Measurements from ENCODE around the gene CXADR. TPM values are rescaled to one million over a fixed set of nuclear protein-coding genes. Genes with fewer than 3 reads are reported as not detected.
A peak's percentile ranks its signal among the peaks of the same experiment; 100 is the strongest.

CXADR gene
- total RNA-seq, 4 donors from 2014 or later: 87.7 to 123 (median 112) TPM

- Histone ChIP-seq H3K9me3 (no peaks in the 10 kb centered on the region), H3K27me3 (no peaks in the 10 kb centered on the region), H3K4me1 (peaks cover 27% of the 10 kb centered on the region), H3K27ac (no peak overlapping the region), H3K36me3 (no peaks in the 10 kb centered on the region), H3K4me3 (no peak overlapping the region)
- TF ChIP-seq POLR2AphosphoS5 (IDR thresholded peaks at IDR 0.05): no peak
- no peak for TF ChIP-seq EP300 (IDR thresholded peaks at IDR 0.05)
- TF ChIP-seq CTCF (IDR thresholded peaks at IDR 0.05): no peak
- no peak for TF ChIP-seq POLR2A (IDR thresholded peaks at IDR 0.05)
- no peak for DNase-seq (ENCODE audit: low spot score in 2 of 2)
- 37% methylated on average over 3 of the region's 3 CpGs for WGBS
Measured at GRCh38 chr21:17536381-17536780, 23.5 kb downstream of the CXADR start.

DNA sequence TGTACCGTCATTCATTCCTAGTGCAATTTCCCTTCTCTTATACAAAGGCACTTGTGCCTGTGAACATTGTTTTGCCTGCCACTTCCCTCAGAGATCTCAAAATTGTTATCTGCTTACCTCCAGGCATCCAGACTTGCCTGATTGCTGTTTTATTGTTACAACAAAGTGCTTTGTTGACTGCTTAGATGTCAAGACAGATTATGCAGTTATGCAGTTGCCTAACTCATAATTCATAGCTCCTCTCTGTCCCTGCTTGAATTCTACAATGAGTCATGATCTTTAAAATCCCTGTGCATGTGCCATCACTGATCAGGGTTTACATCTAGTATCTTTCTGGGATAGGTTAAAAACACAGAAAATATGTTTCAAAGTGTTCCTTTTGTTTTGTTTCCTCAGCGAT, 24.5 kb downstream of the CXADR start:
- Histone ChIP-seq H3K27me3 (no peaks in the 10 kb centered on the region), H3K36me3 (no peaks in the 10 kb centered on the region), H3K27ac (peak overlapping the region; percentile 39), H3K4me3 (no peak overlapping the region), H3K4me1 (peaks cover 28% of the 10 kb centered on the region), H3K9me3 (no peaks in the 10 kb centered on the region)
- WGBS: 28% methylated on average over 2 of the region's 2 CpGs
- no peak for TF ChIP-seq CTCF (IDR thresholded peaks at IDR 0.05)
- peak in 1 of 3 donors; percentile 28 for TF ChIP-seq POLR2AphosphoS5 (IDR thresholded peaks at IDR 0.05)
- DNase-seq (ENCODE audit: low spot score in 2 of 2): no peak

DNA sequence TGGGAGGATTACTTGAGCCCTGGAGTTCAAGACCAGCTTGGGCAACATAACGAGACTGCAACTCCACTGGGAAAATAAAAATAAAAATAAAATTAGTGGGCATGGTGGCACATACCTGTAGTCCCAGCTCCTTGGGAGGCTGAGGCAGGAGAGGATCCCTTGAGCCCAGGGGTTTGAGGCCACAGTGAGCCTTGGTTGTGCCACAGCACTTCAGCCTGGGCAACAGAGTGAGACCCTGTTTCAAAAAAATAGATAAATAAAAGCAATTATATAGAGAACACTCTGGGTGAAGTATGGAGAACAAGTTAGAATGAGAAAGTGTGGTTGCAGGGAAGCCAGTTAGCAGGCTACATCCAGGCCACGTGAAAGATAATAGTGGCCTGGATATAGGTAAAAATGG, 25.7 kb downstream of the CXADR start:
- TF ChIP-seq POLR2AphosphoS5 (IDR thresholded peaks at IDR 0.05) (no peak), CTCF (IDR thresholded peaks at IDR 0.05) (no peak), POLR2A (IDR thresholded peaks at IDR 0.05) (no peak), EP300 (IDR thresholded peaks at IDR 0.05) (no peak)
- DNase-seq (ENCODE audit: low spot score in 2 of 2): no peak
- peaks cover 33% of the 10 kb centered on the region for H3K4me1 ChIP-seq
- H3K9me3 ChIP-seq: no peaks in the 10 kb centered on the region
- 75% methylated on average over 2 of the region's 2 CpGs for WGBS
- no peaks in the 10 kb centered on the region for H3K27me3 ChIP-seq
- H3K27ac ChIP-seq: no peak overlapping the region
- H3K36me3 ChIP-seq: no peaks in the 10 kb centered on the region
- no peak overlapping the region for H3K4me3 ChIP-seq

DNA sequence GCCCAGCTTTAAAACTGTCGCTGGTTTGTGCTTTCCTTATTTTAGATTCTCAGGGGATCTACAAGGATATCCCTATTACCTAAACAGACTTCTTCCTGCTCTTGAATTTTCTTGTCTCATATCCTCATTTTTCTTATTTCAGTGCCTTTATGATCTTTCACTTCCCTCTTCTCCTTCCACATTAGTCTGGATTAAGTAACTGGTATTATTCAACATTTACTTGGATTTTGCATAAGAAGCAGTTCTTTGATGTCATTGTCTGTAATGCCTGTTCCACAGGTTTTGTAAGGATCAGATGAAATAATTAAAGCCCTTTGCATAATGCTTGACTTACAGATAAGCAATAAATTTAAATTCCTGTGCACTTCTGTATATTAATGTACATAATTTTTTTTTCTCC, 26.5 kb downstream of the CXADR start:
- H3K4me3 ChIP-seq: no peak overlapping the region
- TF ChIP-seq POLR2A (IDR thresholded peaks at IDR 0.05): no peak
- no peak for TF ChIP-seq EP300 (IDR thresholded peaks at IDR 0.05)
- no peak for TF ChIP-seq CTCF (IDR thresholded peaks at IDR 0.05)
- TF ChIP-seq POLR2AphosphoS5 (IDR thresholded peaks at IDR 0.05): no peak
- peaks cover 33% of the 10 kb centered on the region for H3K4me1 ChIP-seq
- DNase-seq (ENCODE audit: low spot score in 2 of 2): no peak
- 41% methylated on average over 1 of the region's 1 CpG for WGBS
- H3K27ac ChIP-seq: no peak overlapping the region
- H3K9me3 ChIP-seq: no peaks in the 10 kb centered on the region
- no peaks in the 10 kb centered on the region for H3K27me3 ChIP-seq
- no peaks in the 10 kb centered on the region for H3K36me3 ChIP-seq

GRCh38 chr21:17539743-17540341, 27.0 kb downstream of the CXADR start:
- 76% methylated on average over 9 of the region's 9 CpGs for WGBS
- peaks cover 33% of the 10 kb centered on the region for H3K4me1 ChIP-seq
- DNase-seq (ENCODE audit: low spot score in 2 of 2): no peak
- H3K4me3 ChIP-seq: no peak overlapping the region
- no peaks in the 10 kb centered on the region for H3K27me3 ChIP-seq
- TF ChIP-seq POLR2A (IDR thresholded peaks at IDR 0.05): no peak
- no peak for TF ChIP-seq EP300 (IDR thresholded peaks at IDR 0.05)
- no peak for TF ChIP-seq CTCF (IDR thresholded peaks at IDR 0.05)
- no peak for TF ChIP-seq POLR2AphosphoS5 (IDR thresholded peaks at IDR 0.05)
- H3K27ac ChIP-seq: no peak overlapping the region
- H3K36me3 ChIP-seq: no peaks in the 10 kb centered on the region
- no peaks in the 10 kb centered on the region for H3K9me3 ChIP-seq

All from suprapubic skin (tissue), 4 donors.